Transverse colon (tissue), 4 donors: Measurements from ENCODE around the gene TRAPPC2. TPM values are rescaled to one million over a fixed set of nuclear protein-coding genes. Genes with fewer than 3 reads are reported as not detected.
A peak's percentile ranks its signal among the peaks of the same experiment; 100 is the strongest.

Source experiments
- DNase-seq: peaks from one replicate; pipeline ENCODE4 v3.0.0-alpha.2; 2019
- H3K27ac ChIP-seq, 4 donors: fragments of 200-600 bp; sonication (generic); 2 replicates each; pipeline ENCODE4 v1.5.1; 2016 to 2018; ENCODE audit warnings: inconsistent platforms in 4 of 4
- H3K27me3 ChIP-seq: fragments of 200-600 bp; sonication (generic); 2 replicates; pipeline ENCODE4 v1.5.1; 2017; ENCODE audit warnings: inconsistent platforms
- H3K36me3 ChIP-seq, 4 donors: fragments of 200-600 bp; sonication (generic); 2 replicates each; pipeline ENCODE4 v1.5.1; 2017 to 2019; ENCODE audit warnings: inconsistent platforms in 4 of 4
- H3K4me1 ChIP-seq, 4 donors: fragments of 200-600 bp; sonication (generic); 2 replicates each; pipeline ENCODE4 v1.5.1; 2017 to 2020; ENCODE audit warnings: inconsistent platforms in 4 of 4
- H3K4me3 ChIP-seq, 4 donors: fragments of 200-600 bp; sonication (generic); 1 replicate in 1 of 4; 2 replicates in 3 of 4; pipeline versions ENCODE4 v1.5.1 to v1.6.1; 2017 to 2019; ENCODE audit warnings: inconsistent platforms in 4 of 4
- H3K9me3 ChIP-seq, 2 donors: fragments of 200-600 bp; sonication (generic); 2 replicates each; pipeline ENCODE4 v1.5.1; 2017 to 2019; ENCODE audit warnings: inconsistent platforms in 2 of 2
- CTCF ChIP-seq, 5 experiments: fragments of 200-600 bp in 3 of 5; fragments of 450-650 bp in 2 of 5; sonication (generic) in 3 of 5; IDR thresholded peaks; 1 replicate in 2 of 5; 2 replicates in 3 of 5; pipeline ENCODE4 v1.5.1; 2016 to 2017; ENCODE audit warnings: antibody characterized with exemption in 5 of 5, inconsistent platforms in 3 of 5, mild to moderate bottlenecking in 2 of 5, moderate library complexity in 1 of 5
- EP300 ChIP-seq: sonication (generic); formaldehyde crosslinking; IDR thresholded peaks from one replicate; pipeline ENCODE4 v1.6.1; 2017; ENCODE audit warnings: antibody characterized with exemption, low read depth
- POLR2A ChIP-seq: fragments of 450-650 bp; IDR thresholded peaks from one replicate; pipeline ENCODE4 v1.6.1; 2016; ENCODE audit warnings: antibody characterized with exemption, mild to moderate bottlenecking, moderate library complexity
- POLR2AphosphoS5 ChIP-seq, 3 donors: sonication (generic); formaldehyde crosslinking; IDR thresholded peaks; one replicate each; pipeline ENCODE4 v1.6.1; 2016; ENCODE audit warnings: antibody characterized with exemption in 3 of 3
- WGBS, 2 donors: methylation state at CpG; one replicate each; pipeline ENCODE4 v1.1.5; 2018; ENCODE audit warnings: low coverage in 1 of 2; 5-methylcytosine and 5-hydroxymethylcytosine counted together
- in situ Hi-C, 4 donors: fragments of 200-750 bp; cut with MboI; loops; one replicate each; pipeline versions ENCODE4 v1.15.0 to v1.15.1; 2017; ENCODE audit warnings: low sequenced_read_pairs in 3 of 4, low pct_ligation_motif_present in 1 of 4, low pct_unique_long_range_greater_than_20kb in 1 of 4
- intact Hi-C: fragments of 100-400 bp; cut with DNase I; formaldehyde crosslinking; loops from one replicate; pipeline ENCODE4 v1.15.1; 2023; ENCODE audit warnings: low total_unique reads
- total RNA-seq, 4 donors: library from RNA; depleted of rRNA; stranded (reverse); fragments of >200 nt; gene quantifications; one replicate each; pipeline ENCODE4 v1.1.0, GENCODE V29; 2016

Gene TRAPPC2
- total RNA-seq, 4 donors from 2014 or later, result 14.2 to 25.9 (median 15.1) TPM

- DNase-seq, result no peak
- in situ Hi-C loops, result loop anchor here in 2 of 4 donors (25.0 kb wide), 2 partner anchors 252 to 273 kb away; partner anchors contain the start of gene GEMIN8 (in 2 of the 2)
- intact Hi-C loops, result no loop called here
These were observed 30.3 kb upstream of the TRAPPC2 start for GRCh38 chrX:13764765-13765164.

GRCh38 chrX:13764281-13764680, 29.9 kb upstream of the TRAPPC2 start:
- Histone ChIP-seq H3K4me1 (peaks cover 0 to 3% (median 1%) of the 10 kb centered on the region in 4 donors), H3K36me3 (no peaks in the 10 kb centered on the region), H3K27me3 (no peaks in the 10 kb centered on the region), H3K27ac (peak overlapping the region in 1 of 4 donors; percentile 16), H3K9me3 (no peaks in the 10 kb centered on the region), H3K4me3 (no peak overlapping the region)
- TF ChIP-seq POLR2AphosphoS5 (IDR thresholded peaks at IDR 0.05), result no peak
- no peak for TF ChIP-seq EP300
- TF ChIP-seq POLR2A, result no peak
- no peak for TF ChIP-seq CTCF (IDR thresholded peaks at IDR 0.05)
- in situ Hi-C loops (loop anchor here in 2 of 4 donors (25.0 kb wide), 2 partner anchors 252 to 273 kb away; partner anchors contain the start of gene GEMIN8 (in 2 of the 2)), intact Hi-C loops (no loop called here)
- WGBS, 2 donors, result 67% methylated on average over 7 of the region's 7 CpGs; no CpG with 5 or more reads in 1 of the 2 donors
- DNase-seq, result no peak

More at GRCh38 chrX:13764765-13765164, 30.3 kb upstream of the TRAPPC2 start:
- TF ChIP-seq EP300 (no peak), POLR2AphosphoS5 (IDR thresholded peaks at IDR 0.05) (no peak), CTCF (IDR thresholded peaks at IDR 0.05) (no peak), POLR2A (no peak)
- H3K27ac ChIP-seq, result peak overlapping the region in 1 of 4 donors; percentile 16
- H3K4me3 ChIP-seq, result no peak overlapping the region
- WGBS, 2 donors, result 60 to 75% methylated on average over 1 to 6 of the region's 6 CpGs
- H3K9me3 ChIP-seq, result no peaks in the 10 kb centered on the region
- no peaks in the 10 kb centered on the region for H3K27me3 ChIP-seq
- H3K4me1 ChIP-seq, result peaks cover 0 to 3% (median 1%) of the 10 kb centered on the region in 4 donors
- no peaks in the 10 kb centered on the region for H3K36me3 ChIP-seq

GRCh38 chrX:13763489-13763888, 29.1 kb upstream of the TRAPPC2 start:
- no peak overlapping the region for H3K27ac ChIP-seq
- TF ChIP-seq POLR2AphosphoS5 (IDR thresholded peaks at IDR 0.05) (no peak), EP300 (no peak), POLR2A (no peak)
- no peak overlapping the region for H3K4me3 ChIP-seq
- H3K27me3 ChIP-seq, result no peaks in the 10 kb centered on the region
- peaks cover 0 to 3% (median 1%) of the 10 kb centered on the region in 4 donors for H3K4me1 ChIP-seq
- WGBS, 2 donors, result 78 to 88% methylated on average over 3 to 8 of the region's 8 CpGs
- in situ Hi-C loops (loop anchor here in 2 of 4 donors (25.0 kb wide), 2 partner anchors 251 to 274 kb away; partner anchors contain the start of gene GEMIN8 (in 2 of the 2)), intact Hi-C loops (no loop called here)
- H3K9me3 ChIP-seq, result no peaks in the 10 kb centered on the region
- DNase-seq, result no peak
- no peaks in the 10 kb centered on the region for H3K36me3 ChIP-seq

- Histone ChIP-seq H3K27me3 (no peaks in the 10 kb centered on the region), H3K4me3 (no peak overlapping the region), H3K9me3 (no peaks in the 10 kb centered on the region), H3K36me3 (no peaks in the 10 kb centered on the region), H3K4me1 (peaks cover 0 to 3% (median 1%) of the 10 kb centered on the region in 4 donors), H3K27ac (no peak overlapping the region)
- TF ChIP-seq EP300 (no peak), POLR2A (no peak), CTCF (IDR thresholded peaks at IDR 0.05) (no peak), POLR2AphosphoS5 (IDR thresholded peaks at IDR 0.05) (no peak)
- intact Hi-C loops, result no loop called here
- in situ Hi-C loops, result loop anchor here in 2 of 4 donors (25.0 kb wide), 2 partner anchors 250 to 275 kb away; partner anchors contain the start of gene GEMIN8 (in 2 of the 2)
- DNase-seq, result no peak
- WGBS, 2 donors, result 62 to 72% methylated on average over 4 to 7 of the region's 7 CpGs
These were observed 27.4 kb upstream of the TRAPPC2 start for GRCh38 chrX:13761606-13762414.
